Skeletal muscle cell (primary cell): ENCODE data around the gene COL8A1.
"Not testable (repeated sequence)": the region's sequence is repeated elsewhere in the genome, so short reads cannot be mapped to it uniquely, and the experiment has no call there.

ENCODE experiments used
- DNase-seq: peaks from one replicate; pipeline ENCODE4 v3.0.0-alpha.2; 2010; ENCODE audit warnings: low read depth
- H3K4me3 ChIP-seq: 2 replicates; pipeline ENCODE4 v1.5.1; 2011; ENCODE audit warnings: low read depth, mild to moderate bottlenecking, control low read depth, low read length, moderate library complexity

COL8A1 gene

DNA sequence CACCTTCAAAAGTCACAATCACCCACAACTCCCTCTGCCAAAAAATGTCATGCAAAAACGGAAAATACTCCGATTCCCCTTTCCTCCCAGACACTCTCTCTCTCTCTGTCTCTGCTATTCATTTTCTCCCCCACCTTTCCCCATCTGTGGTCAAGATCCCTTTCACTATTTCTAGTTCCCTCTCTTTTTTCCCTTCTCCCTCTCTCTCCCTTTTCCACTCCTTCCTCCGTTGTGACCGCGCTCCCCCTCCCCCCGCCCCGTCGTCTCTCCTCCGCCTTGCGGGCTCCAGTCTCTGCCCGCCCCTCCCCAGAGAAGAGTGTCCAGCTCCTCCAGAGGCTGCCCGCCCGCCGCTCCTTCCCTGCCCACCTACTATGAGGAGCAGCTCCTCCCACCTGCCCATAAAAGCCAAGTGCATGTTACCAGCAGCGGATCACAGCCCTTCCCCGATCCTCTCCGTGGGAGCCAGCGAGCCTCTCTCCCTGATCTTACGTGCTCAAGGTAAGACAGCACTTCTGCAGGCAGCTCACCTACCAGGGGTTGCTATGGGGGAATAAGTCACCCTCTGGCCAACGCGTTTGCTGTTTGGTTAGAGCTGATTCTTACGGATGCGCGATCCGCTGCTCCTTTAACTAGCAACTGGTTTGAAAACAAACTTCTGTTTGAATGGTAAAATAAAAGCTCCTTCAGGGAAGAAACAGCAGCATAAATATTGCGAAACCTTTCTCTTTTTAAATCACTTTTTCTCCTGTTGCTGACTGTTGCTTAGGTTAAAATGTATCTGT lies at the start of gene COL8A1:
TSS of gene COL8A1 (plus strand) at position 428 of the 782 bp plus-strand sequence. CDS start 152,089 bp downstream, outside the sequence.
- peak; percentile 75 for DNase-seq
- H3K4me3 ChIP-seq, result peak within 1 kb of the TSS; percentile 62

DNA sequence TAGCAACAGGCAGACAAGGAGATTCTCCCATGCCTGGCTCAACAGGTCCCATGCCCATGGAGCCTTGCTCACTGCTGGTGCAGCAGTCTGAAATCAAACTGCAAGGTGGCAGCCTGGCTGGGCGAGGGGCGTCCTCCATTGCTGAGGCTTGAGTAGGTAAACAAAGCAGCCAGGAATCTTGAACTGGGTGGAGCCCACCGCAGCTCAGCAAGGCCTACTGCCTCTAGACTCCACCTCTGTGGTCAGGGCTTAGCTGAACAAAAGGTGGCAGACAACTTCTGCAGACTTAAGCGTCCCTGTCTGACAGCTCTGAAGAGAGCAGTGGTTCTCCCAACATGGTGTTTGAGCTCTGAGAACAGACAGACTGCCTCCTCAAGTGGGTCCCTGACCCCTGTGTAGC lies 49.2 kb upstream of the COL8A1 start:
- DNase-seq, H3K4me3 ChIP-seq: not testable (repeated sequence)

DNA sequence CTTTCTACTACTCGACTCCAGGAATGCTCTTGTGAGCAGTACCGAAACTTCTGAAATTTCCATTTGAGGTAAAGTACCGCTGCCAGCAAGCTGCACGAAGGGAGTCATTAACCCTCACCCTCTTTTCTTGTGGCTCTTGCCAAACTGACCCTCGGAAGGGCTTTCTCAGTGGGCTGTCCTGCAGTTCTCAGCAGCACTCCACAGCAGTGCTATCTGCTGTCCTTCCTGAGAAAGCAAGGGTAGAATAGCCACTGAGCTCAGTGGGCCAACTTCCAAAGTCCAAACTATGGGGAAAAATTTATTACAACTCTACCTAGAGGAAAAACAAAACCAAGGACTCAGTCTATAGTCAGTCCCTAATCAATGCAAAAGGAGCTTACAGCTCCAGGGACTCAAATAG lies 38.5 kb upstream of the COL8A1 start:
- DNase-seq, result no peak
- H3K4me3 ChIP-seq, result no peak overlapping the region

DNA sequence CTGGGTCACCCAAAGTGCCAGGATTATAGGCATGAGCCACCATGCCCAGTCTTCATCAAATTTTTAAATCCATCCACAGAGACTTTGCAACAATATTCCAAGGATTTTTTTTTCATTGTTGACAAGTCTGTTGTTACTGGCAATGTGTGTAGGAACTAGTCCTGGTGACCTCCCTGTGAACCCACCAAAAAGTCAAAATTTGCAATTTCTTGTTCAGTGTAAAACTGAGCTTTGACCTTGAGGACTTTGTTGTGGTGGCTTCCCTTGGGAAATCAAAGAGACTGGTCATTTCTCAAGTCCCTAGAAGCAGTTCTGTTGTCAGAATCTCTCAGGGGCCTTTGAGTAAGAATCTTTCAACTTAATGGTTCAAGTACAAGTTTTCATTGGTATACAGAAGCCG lies 36.9 kb upstream of the COL8A1 start:
- no peak for DNase-seq
- H3K4me3 ChIP-seq, result no peak overlapping the region

DNA sequence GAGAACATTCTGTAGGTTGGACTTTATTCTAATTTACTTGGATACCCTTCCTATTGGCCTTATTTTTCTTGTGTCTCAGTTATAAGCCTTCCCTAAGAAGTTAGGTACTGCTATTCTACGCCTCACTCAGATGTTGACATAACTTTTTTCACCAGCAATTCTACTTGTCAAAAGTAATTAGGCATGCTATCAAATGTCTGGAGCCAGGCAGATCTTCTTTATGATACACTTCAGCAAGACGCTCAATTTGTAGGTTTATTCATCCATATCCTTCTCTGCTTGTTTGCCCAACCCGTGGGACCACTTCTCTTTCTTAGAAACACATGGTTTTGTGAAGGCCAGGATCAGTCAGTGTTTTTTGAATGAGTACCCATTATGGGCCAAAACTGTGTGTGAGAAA lies 36.2 kb upstream of the COL8A1 start:
- H3K4me3 ChIP-seq, result no peak overlapping the region
- DNase-seq, result no peak

DNA sequence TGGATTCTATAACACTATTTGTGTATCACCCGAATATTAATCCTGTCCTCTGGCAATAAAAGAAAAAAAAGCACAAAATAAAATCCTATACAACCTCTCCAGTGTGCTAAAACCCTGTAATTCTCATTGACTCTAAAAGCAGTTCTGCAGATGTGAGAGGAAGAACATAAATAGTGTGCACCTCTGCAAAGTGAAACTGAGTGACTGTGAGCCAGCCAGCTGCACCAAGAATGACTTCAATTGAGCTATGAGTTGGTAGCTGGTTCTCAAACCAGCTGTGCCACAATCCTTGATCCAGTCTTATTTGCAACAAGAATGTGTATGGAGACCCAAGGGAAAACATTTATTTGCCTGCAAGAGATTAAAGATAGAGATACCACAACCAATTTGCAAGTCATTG lies 31.2 kb upstream of the COL8A1 start:
- no peak for DNase-seq
- no peak overlapping the region for H3K4me3 ChIP-seq

DNA sequence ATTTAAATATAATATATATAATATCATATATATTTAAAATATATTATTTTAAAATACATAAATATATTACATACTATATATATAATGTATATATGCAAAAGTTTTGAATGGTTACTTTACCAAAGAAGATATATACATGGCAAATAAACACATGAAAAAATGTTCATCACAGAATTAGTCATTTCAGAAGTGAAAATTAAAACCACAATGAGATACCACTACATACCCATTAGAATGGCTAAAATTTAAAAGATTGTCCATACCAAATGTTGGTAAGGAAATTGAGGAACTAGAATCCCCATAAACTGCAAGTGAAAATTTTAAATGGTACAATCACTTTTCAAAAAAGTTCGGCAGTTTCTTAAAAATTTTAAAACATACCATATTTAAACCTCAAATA lies 23.6 kb upstream of the COL8A1 start:
- no peak overlapping the region for H3K4me3 ChIP-seq
- DNase-seq, result no peak

DNA sequence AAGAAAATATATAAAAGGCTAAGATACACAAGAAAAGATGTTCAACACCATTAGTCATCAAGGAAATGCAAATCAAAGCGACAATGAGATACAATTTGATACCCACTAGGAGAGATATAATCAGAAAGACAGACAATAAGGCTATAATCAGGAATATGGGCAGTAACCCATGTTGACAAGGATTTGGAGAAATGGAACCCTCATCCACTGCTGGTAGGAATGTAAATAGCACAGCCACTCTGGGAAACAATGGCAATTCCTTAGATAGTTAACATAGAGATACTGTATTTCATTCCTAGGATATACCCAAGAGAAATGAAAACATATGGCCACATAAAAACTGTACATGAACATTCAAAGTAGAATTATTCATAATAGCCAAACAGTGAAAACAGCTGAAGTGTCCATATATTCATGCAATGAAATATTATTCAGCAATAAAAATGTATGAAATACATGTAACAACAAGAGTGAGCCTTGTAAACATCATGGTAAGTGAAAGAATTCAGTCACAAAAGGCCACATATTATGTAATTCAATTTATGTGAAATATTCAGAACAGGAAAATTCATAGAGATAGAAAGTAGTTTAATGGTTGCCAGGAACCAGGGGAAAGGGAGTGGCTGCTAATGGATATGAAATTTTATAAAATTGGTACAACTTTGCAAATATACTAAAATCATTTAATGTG lies 18.2 kb upstream of the COL8A1 start:
- no peak for DNase-seq
- H3K4me3 ChIP-seq, result no peak overlapping the region

DNA sequence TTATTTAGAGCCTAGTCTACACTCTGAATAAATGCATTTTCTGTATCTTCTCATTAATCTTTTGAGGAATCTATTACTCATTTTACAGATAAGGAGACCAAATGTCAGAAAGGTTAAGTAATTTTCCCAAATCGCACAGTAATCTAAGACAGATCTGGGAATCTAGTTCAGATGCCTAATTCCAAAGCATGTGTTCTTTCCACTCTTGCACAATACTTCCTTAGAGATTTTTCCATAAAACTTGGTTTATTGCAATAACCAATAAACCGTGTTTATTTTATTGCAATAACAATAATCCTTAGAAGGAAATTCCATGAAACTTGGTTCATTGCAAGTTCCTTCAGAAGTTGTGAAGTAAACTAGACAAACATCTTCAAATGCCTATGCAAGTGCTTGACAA lies 17.4 kb upstream of the COL8A1 start:
- DNase-seq, result no peak
- no peak overlapping the region for H3K4me3 ChIP-seq

DNA sequence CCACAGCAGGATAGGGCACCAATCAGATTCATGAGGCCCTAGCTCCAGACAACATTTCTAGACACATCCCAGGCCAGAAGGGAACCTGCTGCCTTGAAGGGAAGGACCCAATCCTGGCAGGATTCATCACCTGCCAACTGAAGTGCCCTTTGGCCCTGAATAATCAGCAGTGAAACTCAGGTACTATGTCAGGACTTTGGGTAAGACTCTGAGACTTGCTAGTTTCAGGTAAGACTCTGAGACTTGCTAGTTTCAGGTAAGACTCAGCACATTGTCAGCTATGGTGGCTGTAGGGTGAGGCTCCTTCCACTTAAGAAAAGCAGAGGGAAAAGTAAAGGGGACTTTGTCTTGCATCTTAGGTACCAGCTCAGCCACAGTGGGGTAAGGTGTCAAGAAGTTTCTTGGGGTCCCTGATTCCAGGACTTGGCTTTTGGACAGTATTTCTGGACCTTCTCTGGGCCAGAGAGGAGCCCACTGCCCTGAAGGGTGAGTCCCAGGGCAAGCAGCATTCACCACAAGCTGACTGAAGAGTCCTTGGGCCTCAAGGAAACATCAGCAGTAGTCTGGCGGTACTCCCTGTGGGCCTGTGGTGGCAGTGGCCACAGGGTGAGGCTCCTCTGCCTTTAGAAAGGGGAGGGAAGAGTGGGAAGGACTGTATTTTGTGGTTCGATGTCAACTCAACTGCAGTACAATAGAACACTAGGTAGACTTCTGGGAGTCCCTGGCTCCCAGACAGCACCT lies 13.7 kb upstream of the COL8A1 start:
- DNase-seq, result no peak

DNA sequence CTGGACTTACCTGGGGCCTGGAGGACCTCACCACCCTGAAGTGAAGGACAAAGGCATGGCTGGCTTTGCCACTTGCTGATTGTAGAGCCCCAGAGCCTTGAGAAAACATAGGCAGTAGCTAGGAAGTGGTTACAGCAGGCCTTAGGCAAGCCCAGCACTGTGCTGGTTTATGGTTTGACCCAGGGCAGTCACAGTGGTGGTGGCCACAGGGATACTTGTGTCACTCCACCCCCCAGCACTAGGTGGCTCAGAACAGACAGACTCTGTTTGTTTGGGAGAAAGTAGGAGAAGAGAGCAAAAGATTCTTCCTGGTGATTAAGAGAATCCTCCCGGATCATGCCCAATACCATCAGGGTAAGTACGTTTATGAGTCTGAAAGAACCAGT lies 13.2 kb upstream of the COL8A1 start:
- no peak overlapping the region for H3K4me3 ChIP-seq
- DNase-seq, result no peak

More for the DNA sequence above, 13.7 kb upstream of the COL8A1 start:
- H3K4me3 ChIP-seq, result no peak overlapping the region

DNA sequence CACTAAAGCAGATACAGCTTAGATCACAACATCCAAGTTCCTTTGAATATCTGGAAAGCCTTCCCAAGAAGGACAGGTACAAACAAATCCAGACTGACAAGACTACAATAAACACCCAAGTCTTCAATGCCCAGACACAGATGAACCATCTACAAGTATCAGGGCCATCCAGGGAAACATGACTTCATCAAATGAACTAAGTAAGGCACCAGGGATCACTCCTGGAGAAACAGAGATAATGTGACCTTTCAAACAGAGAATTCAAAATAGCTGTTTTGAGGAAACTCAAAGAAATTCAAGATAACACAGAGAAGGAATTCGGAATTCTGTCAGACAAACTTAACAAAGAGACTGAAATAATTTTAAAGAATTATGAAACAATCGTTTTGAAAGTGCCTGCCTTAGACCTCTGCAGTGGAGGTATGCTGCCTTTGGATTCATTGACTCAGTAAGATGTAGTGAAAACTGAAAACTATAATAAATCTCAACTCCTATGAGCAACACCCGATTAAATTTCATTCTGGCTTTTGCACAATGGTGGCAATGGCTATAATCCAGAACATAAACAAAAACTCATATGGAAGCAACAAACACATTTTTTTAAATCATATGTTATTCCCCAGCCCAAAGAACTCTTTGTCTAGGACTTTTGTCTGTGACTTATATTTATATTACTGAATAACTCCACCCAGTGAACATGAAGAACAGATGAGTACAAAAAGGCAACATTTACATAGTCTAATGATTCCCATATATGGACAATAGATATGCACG lies 12.6 kb upstream of the COL8A1 start:
- no peak overlapping the region for H3K4me3 ChIP-seq
- DNase-seq, result peak; percentile 62

DNA sequence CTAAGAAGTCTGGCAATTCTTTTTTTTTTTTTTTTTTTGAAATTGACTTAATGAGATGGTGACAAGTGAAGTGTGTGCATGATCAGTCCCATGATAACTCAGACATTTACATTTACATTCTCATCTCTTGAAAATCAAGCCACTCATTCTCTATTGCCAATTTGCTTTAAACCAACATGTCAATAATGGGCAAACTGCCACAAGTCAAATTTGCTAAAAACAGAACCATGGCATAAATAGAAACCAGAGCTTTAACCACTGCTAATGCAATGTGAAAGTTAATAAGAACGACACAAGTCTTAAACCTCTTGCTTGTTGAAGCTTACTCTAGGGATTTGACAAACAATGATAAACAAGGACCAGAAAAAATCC lies 12.0 kb upstream of the COL8A1 start:
- no peak for DNase-seq

DNA sequence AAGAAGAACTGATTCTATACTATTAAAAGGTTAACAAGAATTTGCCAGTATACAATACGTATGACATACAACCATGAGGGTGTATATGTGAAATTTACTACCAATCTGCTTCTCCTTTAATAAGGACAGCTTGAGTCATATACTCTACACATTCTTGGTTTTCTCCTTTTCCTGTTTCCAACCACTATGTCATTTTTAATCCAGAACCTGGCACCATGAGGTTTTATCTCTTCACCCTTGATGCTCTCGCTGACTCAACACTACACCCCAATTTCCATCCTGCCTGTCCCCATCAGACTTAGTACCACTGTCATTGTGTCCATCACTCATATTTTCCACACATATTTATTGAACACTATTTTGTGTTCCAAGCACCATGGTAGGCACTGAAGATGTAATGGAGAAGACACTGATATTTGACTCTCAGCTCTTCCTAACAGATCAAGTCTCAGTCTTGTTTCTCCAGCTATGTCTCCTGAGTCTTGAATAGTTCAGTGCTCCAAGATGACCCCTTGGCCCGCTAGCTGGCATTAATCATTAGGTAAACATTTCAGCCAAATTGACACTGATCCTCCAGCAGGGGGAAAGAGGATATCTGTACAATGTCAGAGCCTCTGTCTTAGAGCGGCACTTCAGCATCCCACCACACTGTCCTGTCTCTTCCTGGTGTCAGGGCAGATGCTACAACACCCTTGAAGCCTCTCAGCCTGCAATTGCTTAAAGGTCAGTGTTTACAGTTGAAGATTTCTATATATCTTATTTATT lies 11.2 kb upstream of the COL8A1 start:
- no peak overlapping the region for H3K4me3 ChIP-seq
- no peak for DNase-seq

More for the DNA sequence above, 12.0 kb upstream of the COL8A1 start:
- H3K4me3 ChIP-seq, result no peak overlapping the region

DNA sequence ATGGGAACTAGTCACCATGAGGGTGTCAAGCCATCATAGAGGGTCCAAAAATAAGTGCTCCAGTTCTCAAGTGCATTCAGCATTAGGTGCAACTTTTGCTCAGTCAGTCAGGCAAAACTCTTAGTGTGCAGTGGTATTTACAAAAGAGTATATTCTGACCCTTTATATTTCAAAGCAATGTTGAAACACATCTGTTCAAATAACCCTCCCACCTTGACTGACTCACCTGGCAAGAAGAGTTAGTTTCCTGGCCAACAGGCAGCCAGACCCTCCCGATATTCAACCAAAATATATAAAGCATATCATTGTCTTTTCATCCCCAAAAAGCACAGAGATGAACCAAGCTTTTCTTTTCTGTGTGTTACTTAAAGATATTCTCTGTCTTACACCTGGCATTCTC lies 7.6 kb upstream of the COL8A1 start:
- no peak for DNase-seq
- no peak overlapping the region for H3K4me3 ChIP-seq

DNA sequence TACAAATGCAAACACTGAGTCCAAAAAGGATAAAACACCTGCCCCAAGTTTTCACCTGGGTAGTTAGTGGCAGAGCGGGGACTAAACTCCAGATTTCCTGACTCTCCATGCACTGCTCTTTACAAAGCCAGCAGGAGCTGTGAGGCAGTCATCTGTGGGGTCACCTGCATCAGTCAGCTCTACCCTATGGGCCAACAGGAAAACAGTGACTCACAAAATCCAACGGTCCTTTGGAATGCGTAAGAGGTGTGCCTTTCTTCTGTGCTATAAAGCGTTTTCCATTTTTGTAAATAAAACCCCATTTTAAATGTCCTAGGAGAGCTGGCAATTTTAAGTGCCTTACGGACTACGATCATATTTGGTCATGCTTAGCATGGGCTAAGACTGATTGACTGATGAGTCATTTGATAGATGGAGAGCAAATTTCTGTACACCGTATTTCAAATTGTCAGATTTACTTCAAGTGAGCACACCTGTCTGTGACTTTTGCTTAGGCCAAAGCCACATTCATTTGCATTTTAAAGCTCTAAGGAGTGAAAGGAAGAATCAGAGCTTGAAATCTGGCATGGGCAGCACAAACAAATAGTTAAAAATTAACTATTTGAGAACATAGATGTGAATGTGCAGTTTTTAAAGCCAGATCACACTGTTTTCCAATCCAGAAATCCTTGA lies 4.4 kb upstream of the COL8A1 start:
- no peak overlapping the region for H3K4me3 ChIP-seq
- no peak for DNase-seq

DNA sequence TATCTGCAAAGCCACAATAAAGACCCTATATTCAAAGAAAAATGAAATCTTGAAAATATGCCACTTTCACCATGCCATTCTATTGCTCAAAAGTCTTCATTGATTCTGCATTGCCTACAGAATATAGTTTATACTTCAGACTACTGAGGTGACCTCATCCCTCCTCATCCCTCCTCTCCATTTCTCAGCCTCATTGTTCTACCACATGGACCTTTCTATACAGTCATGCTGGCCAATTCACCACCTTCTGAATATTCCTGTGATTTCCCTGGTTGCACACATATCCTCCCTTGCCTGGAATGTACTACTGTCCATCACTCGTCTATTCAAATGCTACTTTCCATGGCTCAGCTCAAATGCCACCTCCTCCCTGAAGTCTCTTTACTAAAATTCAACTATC lies 3.5 kb upstream of the COL8A1 start:
- H3K4me3 ChIP-seq, result no peak overlapping the region
- DNase-seq, result no peak

DNA sequence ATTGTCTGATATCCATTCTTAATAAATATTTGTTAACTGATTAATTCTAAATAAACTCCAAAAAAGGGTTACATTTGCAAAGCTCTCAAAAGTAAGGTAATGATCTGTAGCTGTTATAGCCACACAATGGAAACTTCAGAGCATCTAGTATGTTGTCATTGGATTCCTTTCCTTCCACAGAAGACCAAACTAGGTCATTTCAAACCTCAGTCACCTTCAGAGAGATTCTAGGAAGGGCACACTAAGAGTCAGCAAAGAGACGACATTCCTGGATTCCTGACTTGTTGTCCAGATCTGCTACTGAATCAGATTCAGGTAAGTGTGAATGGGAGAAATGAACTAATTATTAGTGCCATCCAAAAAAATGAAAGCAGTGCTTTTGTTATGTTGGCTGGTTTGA lies 3.0 kb upstream of the COL8A1 start:
- DNase-seq, result no peak
- H3K4me3 ChIP-seq, result no peak overlapping the region

DNA sequence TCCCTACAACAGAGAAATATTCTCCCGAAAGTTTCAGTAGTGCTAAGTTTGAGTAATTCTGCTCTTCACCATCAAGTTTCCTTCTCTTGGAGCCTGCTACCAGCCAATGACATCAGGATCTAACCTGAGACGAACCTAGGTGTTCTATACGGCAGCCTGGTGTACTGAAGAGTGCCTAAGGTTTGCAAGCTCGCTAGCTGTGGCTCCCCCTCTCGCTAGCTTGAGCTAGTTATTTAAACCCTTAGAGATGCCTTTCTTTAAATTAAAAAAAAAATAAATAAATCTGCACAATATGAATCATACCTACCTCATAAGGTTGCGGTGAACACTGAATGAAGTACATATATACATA lies 1.4 kb upstream of the COL8A1 start:
- peak; percentile 49 for DNase-seq
- H3K4me3 ChIP-seq, result peak overlapping the region; percentile 62
